ENCODE measurements around the gene GHR. TPM values are rescaled to one million over a fixed set of nuclear protein-coding genes. Genes with fewer than 3 reads are reported as not detected.
"Not testable (repeated sequence)": the region's sequence is repeated elsewhere in the genome, so short reads cannot be mapped to it uniquely, and the experiment has no call there.

GHR gene
- total RNA-seq, 1 donor from 2014 or later = 19.5 TPM

DNA sequence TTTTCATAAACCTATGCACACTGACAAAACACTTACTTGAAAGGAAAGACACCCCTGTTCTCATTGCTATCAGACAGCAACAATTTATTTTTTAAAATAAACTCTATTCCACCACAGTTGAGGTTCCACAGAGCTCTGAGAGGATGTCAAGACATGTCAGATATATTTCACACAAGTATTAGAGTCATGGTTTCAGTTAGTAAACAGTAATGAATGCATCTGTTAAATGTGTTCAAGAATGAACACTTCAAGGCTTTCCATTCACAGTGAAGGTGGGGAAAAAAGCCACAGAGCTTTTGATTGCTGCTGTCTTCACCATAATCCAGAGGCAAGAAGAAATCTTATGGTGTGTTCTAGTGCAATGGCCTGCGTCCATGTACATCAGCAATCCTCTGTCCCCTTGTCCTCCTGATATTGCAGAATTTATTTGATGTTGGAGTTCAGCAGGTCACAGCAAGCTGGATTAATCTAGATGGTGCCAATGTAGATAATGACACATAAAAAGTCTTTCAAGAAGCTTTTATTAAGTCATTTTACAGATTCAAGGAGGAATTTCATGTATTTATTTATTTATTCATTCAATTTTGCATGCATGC, 146.8 kb downstream of the GHR start:
- DNase-seq (ENCODE audit: low spot score) = no peak

DNA sequence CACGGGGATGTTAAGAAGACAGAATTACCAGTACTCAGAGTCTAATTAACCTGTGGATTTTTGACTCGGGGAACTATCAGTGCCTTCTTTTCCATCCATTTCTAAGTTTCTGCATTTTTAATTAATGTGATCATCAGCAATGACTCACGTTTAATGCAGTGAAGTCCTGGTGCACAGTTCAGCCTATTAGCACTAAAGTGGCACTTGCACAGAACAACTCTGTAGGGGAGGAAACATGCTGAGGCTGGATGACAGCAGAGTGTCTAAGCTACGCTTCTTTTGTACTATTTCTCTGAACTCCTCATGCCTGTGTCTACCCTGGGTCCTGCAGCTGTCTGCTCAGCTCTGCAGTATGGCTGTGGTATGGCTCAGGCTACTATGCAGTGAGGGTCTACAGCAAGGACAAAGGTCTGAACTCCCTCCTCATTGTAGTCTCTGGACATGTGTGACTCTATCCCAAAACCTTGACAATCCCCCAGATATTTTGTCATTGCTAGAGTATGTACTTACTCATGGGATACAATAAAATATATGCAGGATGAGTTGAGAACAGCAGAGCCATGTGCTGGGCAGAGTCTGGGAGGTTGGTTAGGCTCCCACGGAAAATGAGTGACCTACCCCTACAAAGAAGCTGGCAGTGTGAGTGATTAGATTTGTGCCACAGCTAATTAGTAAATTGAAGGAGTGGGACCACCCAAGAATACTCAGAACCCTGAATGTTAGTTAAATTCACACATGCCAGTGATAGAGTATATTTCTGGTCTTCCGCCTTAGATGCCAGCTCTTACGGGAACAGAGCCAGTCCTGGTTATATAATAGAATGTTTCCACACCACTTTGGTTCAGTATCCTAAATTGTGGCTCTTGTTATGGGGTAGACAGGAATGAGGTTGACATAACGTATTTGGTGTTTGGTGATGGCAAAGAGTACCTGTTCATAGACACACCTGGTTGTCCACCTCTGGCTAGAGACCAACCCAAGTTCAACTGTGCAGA, 148.0 kb downstream of the GHR start:
- no peak for DNase-seq (ENCODE audit: low spot score)

DNA sequence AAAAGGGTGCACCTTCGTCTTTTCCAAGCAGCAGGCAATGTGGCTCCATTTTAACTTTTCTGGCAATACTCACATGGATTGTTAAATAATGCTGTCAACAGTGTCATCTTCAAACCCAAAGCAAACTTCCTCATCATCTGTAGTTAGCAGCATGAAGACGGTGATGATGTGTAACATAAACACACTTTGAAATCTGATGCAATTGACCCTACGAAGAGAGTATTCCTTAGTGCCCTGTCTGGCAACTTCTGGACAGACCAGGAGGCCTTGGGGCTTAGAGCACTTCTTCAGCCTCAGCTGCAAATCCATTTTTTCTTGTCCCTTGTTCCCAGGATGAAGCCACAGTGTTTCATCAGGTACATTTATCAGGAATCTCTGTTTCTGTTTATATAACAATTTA, 149.1 kb downstream of the GHR start:
- DNase-seq (ENCODE audit: low spot score) = no peak

DNA sequence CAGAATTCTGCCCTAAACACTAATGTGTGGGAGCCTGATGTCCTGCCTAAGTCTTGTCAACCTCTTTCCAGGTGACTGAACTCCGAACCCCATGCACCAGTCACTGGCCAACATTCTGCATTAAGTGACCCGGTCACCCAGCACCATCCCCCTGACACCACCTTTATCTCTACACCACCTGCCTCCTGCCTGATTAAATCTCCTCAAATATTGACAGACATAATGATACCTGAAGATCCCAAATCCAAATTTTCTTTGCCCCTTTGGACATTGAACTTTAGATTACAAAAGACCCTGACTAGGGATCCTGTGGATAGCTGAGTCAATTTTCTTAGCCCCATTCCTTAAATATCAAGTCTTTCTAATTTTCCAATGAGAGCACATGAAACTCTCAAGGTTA, 150.1 kb downstream of the GHR start:
- no peak for DNase-seq (ENCODE audit: low spot score)

DNA sequence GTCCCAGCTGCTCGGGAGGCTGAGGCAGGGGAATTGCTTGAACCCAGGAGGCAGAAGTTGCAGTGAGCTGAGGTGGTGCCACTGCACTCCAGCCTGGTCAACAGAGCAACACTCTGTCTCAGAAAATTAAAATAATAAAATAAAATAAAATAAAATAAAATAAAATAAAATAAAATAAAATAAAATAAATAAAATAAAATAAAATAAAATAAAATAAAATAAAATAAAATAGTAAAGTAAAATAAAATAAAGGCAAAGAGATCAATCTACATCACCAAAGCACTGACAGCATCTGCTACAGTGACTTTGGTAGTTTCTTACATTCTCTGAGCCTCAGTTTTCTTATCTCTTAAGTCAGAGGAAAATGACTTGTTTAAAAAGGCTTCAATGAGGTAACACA, 152.7 kb downstream of the GHR start:
- not testable (repeated sequence) for DNase-seq (ENCODE audit: low spot score)

DNA sequence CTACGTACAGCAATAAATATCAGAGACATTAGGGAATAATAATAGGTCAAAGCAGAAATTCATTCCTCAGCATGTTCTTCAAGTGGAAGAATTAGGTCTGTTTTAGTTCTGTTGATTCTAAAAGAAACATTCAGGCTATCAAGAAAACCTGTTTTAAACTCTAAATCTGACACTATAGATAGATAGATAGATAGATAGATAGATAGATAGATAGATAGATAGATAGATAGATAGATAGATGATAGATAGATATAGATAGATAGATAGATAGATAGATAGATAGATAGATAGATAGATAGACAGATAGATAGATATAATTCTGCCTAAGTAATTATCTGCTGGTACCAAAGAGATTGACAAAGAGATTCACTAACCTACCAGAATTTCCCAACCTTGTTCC, 155.7 kb downstream of the GHR start:
- not testable (repeated sequence) for DNase-seq (ENCODE audit: low spot score)

DNA sequence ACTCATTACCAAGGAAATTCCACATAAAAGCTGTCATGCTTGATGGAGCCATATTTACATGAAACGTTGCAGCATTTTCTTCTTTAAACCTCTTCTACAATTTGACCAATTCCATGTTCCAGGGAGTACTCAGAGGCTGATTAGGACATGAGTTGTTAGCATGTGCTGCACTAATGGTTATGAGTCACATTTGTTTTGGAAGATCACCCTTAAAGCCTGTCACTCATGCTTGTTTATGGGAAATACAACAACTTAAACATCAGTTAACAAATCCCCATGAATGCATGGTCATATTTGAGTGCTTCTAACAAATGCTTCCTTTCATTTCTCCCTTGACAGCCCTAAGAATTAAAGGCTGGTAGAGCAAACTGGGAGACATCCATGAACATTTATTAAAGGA, 156.1 kb downstream of the GHR start:
- no peak for DNase-seq (ENCODE audit: low spot score)

DNA sequence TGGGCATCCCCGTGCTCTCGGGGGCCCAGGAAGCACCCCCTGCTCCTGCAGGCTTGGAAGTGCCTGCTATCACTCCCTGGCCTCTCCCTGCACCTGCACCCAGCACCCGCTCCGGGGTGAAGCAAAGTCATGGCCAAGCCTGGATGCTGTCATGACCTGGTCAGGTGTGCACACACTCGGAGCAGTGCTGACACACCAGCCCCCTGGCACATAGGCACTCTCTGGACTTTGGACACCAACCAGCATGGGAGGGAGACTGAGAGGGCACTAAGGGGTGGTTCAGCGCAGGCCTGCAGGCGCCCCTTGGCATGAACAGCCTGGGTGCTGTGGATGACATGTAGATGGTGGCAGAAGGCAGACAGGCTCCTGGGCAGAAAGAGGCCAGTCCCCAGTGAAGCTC, 158.6 kb downstream of the GHR start:
- no peak for DNase-seq (ENCODE audit: low spot score)

DNA sequence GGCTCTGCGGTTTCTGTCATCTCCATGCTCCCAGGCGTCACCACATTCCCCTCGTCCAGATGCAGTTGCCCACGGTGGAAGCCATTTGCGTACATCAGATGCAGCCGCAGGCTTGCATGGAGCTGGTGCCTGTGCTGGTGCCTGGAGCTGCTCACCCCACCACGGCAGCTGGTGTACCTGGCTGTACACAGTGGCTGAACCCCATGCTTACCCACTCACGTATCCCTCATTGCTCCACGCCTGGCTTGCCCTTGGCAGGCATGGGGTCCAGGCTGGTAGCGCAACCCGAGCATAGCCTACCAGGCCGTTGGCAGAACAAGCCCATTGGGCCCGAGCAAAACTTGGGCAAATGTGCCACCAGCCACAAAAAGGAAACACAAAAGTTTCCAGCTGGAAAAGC, 159.5 kb downstream of the GHR start:
- no peak for DNase-seq (ENCODE audit: low spot score)

DNA sequence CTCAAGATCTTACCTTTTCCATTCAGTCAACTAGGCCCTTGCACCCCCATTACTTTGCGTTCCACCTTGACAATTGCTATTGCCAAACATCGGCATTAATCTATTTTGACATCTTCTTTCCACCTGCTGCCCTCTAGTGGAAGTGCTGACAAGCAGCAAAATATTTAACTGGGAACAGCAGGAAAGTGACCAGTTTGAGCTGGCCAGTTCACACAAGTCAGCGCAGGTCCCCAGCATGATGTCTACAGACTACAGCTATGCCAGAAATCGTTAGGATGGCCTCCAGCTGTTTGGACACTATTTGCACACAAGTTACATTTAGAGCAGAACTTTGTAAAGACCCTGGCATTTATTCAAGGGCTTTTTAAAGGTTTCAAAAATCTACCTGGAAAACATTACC, 160.1 kb downstream of the GHR start:
- DNase-seq (ENCODE audit: low spot score) = peak; percentile 58

DNA sequence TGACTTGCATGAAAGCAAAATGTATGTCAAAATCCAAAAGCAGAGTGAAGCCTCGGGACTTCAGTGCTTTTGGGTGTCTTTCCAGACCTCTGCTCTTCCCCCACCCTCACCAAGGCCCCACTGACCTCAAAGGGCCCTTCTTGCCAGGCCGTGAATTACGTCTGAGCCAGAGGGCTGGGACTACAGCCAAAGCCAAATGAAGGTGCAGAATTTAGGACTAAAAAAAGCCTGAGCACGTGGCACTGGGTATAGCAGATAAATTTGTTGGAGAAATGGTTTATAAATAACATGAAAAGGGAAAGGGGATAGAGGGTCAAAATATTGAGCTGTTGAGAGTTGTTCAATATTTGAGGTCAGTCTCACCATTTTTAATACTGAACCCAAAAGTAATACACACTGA, 163.4 kb downstream of the GHR start:
- peak; percentile 55 for DNase-seq (ENCODE audit: low spot score)

DNA sequence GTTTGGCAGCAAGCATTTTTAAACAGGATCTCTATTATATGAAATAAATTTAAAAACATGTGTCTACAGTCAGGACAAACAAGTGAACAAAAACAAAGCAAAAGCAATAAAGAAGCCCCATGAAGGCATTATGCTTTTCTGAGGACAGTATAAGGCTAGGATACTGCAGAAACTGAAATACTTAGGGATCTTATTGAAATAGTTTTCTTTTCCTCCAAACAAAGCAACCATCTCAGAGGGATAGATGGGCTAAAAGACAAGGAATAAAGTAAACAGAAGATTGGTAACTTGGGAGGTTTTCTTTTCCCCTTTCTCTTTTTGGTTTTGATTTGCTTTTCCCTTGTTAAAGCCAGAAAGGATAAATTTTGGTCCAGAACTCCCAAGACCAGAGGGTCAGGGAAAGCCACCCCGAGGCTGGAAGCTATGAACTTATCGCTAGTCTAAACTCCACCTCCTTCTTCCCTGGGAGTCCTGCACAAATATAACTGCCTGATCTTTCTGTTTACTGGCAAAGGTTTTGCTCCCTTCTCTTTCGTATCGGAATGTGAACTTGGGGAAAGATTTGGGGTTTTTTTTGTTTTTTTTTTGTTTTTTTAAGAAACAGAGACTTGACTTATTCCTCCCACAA, 164.0 kb downstream of the GHR start:
- no peak for DNase-seq (ENCODE audit: low spot score)

DNA sequence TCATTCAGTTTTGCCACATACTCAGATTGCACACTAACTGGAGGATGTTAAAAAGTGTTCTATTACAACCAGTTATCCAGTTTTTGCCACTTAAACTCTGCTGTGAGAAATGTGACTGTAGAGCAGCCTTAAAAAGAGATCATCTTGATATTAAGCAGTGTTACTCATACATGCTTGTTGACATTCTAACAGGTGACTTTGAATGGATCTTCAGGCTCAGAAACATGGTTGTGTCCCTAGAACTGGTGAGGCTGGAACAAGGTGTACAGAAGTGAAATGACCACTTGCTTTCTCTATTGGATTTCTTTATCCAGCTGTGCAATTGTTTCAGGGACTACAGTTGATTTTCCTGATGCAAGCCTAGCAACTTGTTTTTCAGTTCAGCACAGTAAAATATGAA, 167.3 kb downstream of the GHR start:
- DNase-seq (ENCODE audit: low spot score) = no peak

DNA sequence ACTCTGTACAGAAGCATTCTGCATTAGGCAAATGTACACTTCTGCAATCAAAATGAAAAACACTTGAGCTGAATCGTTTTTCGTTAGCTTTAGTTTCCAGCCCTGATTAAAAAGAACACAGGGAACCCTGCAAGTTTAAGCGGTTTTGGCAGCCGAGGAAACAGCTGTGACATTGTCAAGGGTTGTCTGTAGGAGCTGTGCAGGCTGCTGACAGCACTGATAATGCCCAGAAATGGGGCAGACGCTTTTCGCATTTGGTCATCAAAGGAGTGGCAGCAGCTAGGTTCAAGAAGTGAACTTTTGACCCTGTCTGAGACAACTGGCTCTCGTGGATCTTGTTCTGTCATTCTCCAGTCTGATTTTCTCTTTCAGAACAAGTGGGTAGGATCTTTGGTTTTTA, 167.8 kb downstream of the GHR start:
- DNase-seq (ENCODE audit: low spot score) = peak; percentile 97

DNA sequence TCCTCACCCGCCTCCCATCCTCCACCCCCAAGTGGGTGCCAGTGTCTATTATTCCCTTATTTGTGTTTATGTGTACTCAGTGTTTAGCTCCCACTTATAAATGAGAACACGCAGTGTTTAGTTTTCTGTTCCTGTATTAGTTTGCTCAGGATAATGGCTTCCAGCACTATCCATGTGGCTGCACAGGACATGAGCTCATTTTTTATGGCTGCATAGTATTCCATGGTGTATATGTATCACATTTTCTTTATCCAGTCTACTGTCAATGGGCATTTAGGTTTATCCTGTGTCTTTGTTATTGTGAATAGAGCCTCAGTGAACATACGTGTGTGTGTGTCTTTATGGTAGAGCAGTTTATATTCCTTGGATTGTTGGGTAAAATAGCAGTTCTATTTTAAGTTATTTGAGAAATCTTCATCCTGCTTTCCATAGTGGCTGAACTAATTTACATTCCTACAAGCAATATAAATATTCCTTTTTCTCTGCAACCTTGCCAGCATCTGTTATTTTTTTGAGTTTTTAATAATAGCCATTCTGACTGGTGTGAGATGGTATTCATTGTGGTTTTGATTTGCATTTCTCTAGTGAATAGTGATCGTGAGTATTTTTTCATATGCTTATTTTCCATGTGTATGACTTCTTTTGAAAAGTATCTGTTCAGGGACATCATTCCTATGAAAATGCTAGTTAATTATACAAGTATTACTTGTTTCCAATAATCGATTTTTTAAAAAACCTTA, 169.3 kb downstream of the GHR start:
- DNase-seq (ENCODE audit: low spot score) = no peak

DNA sequence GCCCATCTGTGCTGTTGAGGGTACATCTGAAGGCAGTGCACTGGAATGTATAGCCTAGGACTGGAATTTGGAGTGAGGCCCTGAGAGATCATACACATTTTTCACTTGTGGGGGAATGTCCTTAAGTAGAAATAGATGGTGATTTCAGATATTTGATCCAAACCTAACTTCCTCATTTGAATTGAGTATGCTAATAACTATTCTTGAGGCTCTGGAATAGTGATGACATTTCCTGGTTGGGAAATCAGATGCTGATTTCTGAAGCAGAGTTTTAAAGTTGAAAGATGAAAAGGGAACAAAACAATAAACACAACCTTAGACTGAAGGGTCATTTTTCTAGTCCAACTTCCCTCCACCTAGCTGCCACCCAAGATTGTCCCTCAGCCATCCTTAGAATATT, 170.4 kb downstream of the GHR start:
- DNase-seq (ENCODE audit: low spot score) = no peak

DNA sequence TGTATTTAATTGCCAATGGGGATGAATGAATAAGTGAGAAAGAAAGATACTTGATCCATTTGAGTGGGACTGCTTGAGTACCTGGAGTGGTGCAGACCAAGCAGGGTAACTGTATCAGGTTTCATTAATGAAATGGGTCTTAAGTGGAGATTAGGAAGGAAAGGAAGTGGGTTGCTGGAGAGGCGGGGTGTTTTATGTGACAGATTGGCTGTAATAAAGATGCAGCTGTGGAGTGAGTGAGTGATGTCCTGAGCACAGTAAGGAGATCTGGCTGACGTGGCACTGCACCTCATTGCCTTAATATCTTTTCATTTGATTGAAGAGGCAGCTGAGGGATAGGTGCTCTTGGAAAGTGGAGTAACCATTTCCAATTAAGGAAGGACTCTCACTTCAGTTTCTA, 172.4 kb downstream of the GHR start:
- no peak for DNase-seq (ENCODE audit: low spot score)

DNA sequence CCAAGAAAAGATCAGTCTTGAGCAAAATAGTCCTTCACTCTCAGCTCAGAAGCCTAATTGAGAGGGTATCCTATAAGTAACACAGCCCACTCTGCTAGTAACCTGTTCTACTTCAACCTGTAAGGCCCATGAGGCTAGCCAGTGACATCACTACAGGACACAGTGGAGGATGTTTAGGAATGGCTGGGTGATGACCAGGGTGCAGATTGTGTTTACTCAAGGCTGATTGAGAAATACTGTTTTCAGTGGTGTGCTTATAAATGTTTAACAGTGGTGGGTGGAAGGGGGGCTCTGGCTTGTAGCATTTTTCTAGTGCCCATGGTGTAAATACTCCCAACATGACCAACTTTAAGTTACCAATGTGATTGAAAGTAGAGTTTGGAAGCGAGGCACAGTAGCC, 173.6 kb downstream of the GHR start:
- no peak for DNase-seq (ENCODE audit: low spot score)

DNA sequence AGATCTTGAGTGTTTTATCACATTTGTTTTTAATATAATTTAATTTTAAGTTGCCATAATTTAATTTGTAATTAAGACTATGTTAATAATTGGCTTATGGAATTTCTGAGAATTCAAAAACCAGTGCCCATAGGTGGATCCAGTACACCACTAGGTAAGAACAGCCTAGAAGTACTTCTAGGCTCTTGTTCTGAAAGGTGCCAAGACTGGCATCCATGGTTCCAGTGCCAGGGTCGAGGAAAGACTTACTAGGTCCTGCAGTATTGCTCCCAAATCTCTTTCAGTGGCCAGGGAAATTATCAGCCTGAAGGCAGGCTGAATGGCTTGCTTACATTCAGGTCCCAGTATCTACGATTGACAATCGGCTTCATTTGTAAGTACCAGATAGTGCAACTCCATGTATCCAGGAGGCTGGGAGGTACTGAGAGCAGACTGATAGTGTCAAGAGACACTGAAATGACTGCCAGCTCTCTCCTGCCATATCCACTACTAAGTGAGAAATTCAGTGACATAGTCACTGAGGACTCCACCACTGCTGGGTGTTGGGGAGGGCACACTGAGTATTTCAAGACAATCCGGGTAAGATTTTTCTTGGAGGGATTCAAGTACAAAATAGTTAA, 174.2 kb downstream of the GHR start:
- no peak for DNase-seq (ENCODE audit: low spot score)

DNA sequence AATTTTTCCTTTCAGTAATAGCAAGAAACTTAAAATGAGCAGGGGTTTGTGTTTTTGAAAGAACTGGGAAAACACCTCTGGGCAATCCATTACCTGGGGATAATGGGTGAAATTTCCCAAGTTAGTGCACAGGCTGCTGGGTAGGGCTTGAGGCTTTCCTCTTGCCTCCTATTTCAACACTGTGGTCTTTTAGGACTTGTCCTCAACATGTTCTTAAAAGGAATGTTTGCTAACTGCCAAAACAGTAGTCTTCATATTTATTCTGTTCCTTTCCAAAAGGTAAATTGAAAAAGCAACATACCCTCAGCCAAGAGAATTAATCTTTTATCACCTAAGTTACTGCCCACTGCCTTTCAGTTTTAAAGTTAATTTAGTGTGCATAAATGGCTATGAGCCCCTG, 175.1 kb downstream of the GHR start:
- no peak for DNase-seq (ENCODE audit: low spot score)

DNA sequence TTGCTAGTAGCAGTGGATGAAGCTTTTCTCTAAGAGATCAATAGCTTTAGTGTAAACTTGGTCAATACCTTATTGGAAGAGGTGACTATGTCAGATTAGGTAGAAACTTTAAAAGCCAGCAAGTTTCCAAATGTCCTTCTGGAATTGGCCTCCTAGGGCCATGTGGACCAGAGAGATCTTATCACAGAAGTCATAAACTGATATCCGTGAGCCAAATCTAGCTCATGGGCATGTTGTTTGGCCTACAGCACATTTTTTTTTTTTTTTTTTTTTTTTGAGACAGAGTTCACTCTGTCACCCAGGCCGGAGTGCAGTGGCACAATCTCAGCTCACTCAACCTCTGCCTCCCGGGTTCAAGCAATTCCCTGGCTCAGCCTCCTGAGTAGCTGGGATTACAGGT, 175.9 kb downstream of the GHR start:
- no peak for DNase-seq (ENCODE audit: low spot score)

DNA sequence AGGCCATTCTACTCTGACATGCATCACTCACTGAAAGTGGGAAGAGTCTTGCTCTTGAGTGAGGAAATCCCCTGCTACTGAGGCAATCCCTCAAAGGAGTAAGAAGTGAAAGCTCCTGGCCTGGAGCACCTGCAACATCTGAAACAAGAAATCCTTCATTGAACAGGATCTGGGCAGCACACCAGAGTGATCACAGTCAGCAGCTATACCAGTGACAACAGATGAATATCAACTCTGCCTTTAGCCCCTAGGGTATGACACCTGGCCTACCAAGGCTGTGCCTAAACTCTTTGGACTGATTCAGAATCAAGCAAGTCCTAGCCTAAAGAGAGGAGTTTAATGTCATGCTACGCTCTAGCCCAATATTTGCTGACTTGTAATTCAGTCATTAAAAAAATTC, 177.2 kb downstream of the GHR start:
- DNase-seq (ENCODE audit: low spot score) = no peak
